Endothelial cell of umbilical vein (primary cell): Measurements from ENCODE around the gene PRDX1. TPM values are rescaled to one million over a fixed set of nuclear protein-coding genes. Genes with fewer than 3 reads are reported as not detected.

ENCODE experiments used
- BruUV-seq: library from RNA; stranded (reverse); fragments of 400-500 nt; replicated peaks from 2 replicates; lab custom pipeline; 2021; lab: Mats Ljungman, UMichigan
- CTCF ChIA-PET: fragments of 300-600, 350-600 bp; sonication (Branson Sonifier 250); formaldehyde crosslinking; loops from one replicate; lab custom pipeline; 2021; ENCODE audit warnings: antibody characterized with exemption, inconsistent platforms; lab: Charles Lee
- POLR2A ChIA-PET: fragments of 300-600, 350-600 bp; sonication (Branson Sonifier 250); formaldehyde crosslinking; loops from one replicate; lab custom pipeline; 2021; ENCODE audit warnings: antibody characterized with exemption, inconsistent platforms; lab: Charles Lee
- DNase-seq: peaks from one replicate; pipeline ENCODE4 v3.0.0-alpha.2; 2011; ENCODE audit warnings: low read depth, low spot score
- FAIRE-seq: peaks from 2 replicates; lab custom pipeline; 2011; peaks lifted over from hg19 to GRCh38; lab: Jason Lieb, UNC
- H2AFZ ChIP-seq: 2 replicates; pipeline ENCODE4 v1.6.0; 2012; ENCODE audit warnings: low read depth, low read length, control low read depth, inconsistent platforms
- H3K27ac ChIP-seq: 2 replicates; pipeline ENCODE4 v1.5.1; 2011; ENCODE audit warnings: low read depth, mild to moderate bottlenecking, control low read depth, low read length, moderate library complexity; ENCODE audit not compliant: insufficient read depth
- H3K27me3 ChIP-seq, 2 experiments: 2 replicates each; pipeline versions ENCODE4 v1.6.0 to v1.6.1; 2011; ENCODE audit warnings: low read length in 2 of 2, mixed read lengths in 1 of 2; ENCODE audit not compliant: control insufficient read depth in 2 of 2, insufficient read depth in 2 of 2
- H3K36me3 ChIP-seq, 2 experiments: 2 replicates in 1 of 2; 3 replicates in 1 of 2; pipeline ENCODE4 v1.5.1; 2011; ENCODE audit warnings: low read length in 2 of 2, mild to moderate bottlenecking in 1 of 2, moderate library complexity in 1 of 2; ENCODE audit not compliant: control insufficient read depth in 2 of 2, insufficient read depth in 2 of 2; ENCODE audit errors: extremely low read depth in 1 of 2
- H3K4me1 ChIP-seq: 3 replicates; pipeline ENCODE4 v1.5.1; 2011; ENCODE audit warnings: mild to moderate bottlenecking, low read length; ENCODE audit not compliant: control insufficient read depth, insufficient read depth; ENCODE audit errors: extremely low read depth
- H3K4me2 ChIP-seq: 2 replicates; pipeline ENCODE4 v1.6.1; 2011; ENCODE audit warnings: low read length, control low read depth, mixed read lengths; ENCODE audit not compliant: insufficient read depth
- H3K4me3 ChIP-seq, 3 experiments: fragments of 200-600 bp in 1 of 3; sonication (generic), shearing (Covaris generic) in 1 of 3; replicated peaks in 1 of 3; 2 replicates each; pipeline ENCODE4 v1.5.1; 2011 to 2016; ENCODE audit warnings: control low read depth in 3 of 3, low read length in 3 of 3, mild to moderate bottlenecking in 2 of 3, inconsistent platforms in 1 of 3, low read depth in 1 of 3, moderate library complexity in 1 of 3; ENCODE audit not compliant: insufficient read depth in 1 of 3
- H3K79me2 ChIP-seq: 2 replicates; pipeline ENCODE4 v1.6.0; 2012; ENCODE audit warnings: low read length, inconsistent platforms; ENCODE audit not compliant: control insufficient read depth, insufficient read depth
- H3K9ac ChIP-seq: replicated peaks from 2 replicates; pipeline ENCODE3; 2011; ENCODE audit warnings: low read length, control low read depth; ENCODE audit not compliant: insufficient read depth; ENCODE audit errors: extremely low read depth
- H3K9me1 ChIP-seq: replicated peaks from 3 replicates; pipeline ENCODE4 v1.6.0; 2011; ENCODE audit warnings: mild to moderate bottlenecking, low read length; ENCODE audit not compliant: control insufficient read depth, insufficient read depth; ENCODE audit errors: extremely low read depth
- H3K9me3 ChIP-seq: replicated peaks from 2 replicates; pipeline ENCODE4 v1.5.1; 2012; ENCODE audit warnings: low read length, inconsistent platforms; ENCODE audit not compliant: control insufficient read depth, insufficient read depth
- H4K20me1 ChIP-seq: replicated peaks from 2 replicates; pipeline ENCODE3; 2011; ENCODE audit warnings: mild to moderate bottlenecking, low read length; ENCODE audit not compliant: control insufficient read depth, insufficient read depth; ENCODE audit errors: extremely low read depth
- EZH2 ChIP-seq: IDR thresholded peaks from 2 replicates; pipeline ENCODE4 v1.6.1; 2012; ENCODE audit warnings: borderline replicate concordance, low read depth, mild to moderate bottlenecking, moderate library complexity, low read length, inconsistent platforms; ENCODE audit not compliant: severe bottlenecking
- FOS ChIP-seq: IDR thresholded peaks from 2 replicates; pipeline ENCODE4 v1.6.1; 2011; ENCODE audit warnings: mild to moderate bottlenecking, low read length, moderate library complexity, borderline replicate concordance; ENCODE audit not compliant: insufficient read depth
- GATA2 ChIP-seq: IDR thresholded peaks from 2 replicates; pipeline ENCODE4 v1.7.0; 2011; ENCODE audit warnings: low read depth, mild to moderate bottlenecking, moderate library complexity, mixed read lengths, low read length; ENCODE audit not compliant: insufficient read length, insufficient read depth
- JUN ChIP-seq: IDR thresholded peaks from 2 replicates; pipeline ENCODE4 v1.6.1; 2011; ENCODE audit warnings: borderline replicate concordance, low read depth; ENCODE audit not compliant: insufficient read length, insufficient read depth
- MYC ChIP-seq: IDR thresholded peaks from one replicate; pipeline ENCODE4 v1.6.1; 2011; ENCODE audit warnings: mild to moderate bottlenecking, low read depth, low read length
- POLR2A ChIP-seq: IDR thresholded peaks from 2 replicates; pipeline ENCODE4 v1.6.1; 2012; ENCODE audit warnings: low read depth, mild to moderate bottlenecking, control low read depth, low read length
- POLR2AphosphoS5 ChIP-seq: IDR thresholded peaks from 2 replicates; pipeline ENCODE4 v1.6.1; 2012; ENCODE audit warnings: low read depth, mild to moderate bottlenecking, control low read depth, low read length, moderate library complexity; ENCODE audit not compliant: insufficient read depth
- dilution Hi-C: fragments of 300-500 bp; cut with MboI; formaldehyde crosslinking; loops from one replicate; pipeline ENCODE4 v1.15.0; 2019; ENCODE audit warnings: low sequenced_read_pairs; ENCODE audit not compliant: extremely low pct_ligation_motif_present
- intact Hi-C: fragments of 100-400 bp; cut with micrococcal nuclease; formaldehyde crosslinking; loops from one replicate; pipeline ENCODE4 v1.10.0; 2022
- polyA plus RNA-seq, 4 experiments: library from polyadenylated mRNA; depleted of rRNA in 3 of 4; stranded (reverse) in 3 of 4; unstranded in 1 of 4; fragments of >200 nt; gene quantifications; 2 replicates each; pipeline versions ENCODE4 v1.2.1 to v1.2.3, GENCODE V29; 2011 to 2012; ENCODE audit warnings: missing spikeins in 1 of 4
- total RNA-seq: library from RNA; stranded (reverse); gene quantifications from 2 replicates; pipeline ENCODE4 v1.2.3, GENCODE V29; 2021
- TF ChIP-seq, protein P1 (sequence below), 2 donors: IDR thresholded peaks; 1 replicate in 1 of 2; 2 replicates in 1 of 2; pipeline ENCODE4 v1.5.1; 2011; ENCODE audit warnings: low read length in 2 of 2, mild to moderate bottlenecking in 2 of 2, moderate library complexity in 2 of 2, control low read depth in 1 of 2, inconsistent platforms in 1 of 2, low read depth in 1 of 2; ENCODE audit not compliant: insufficient read depth in 1 of 2; ENCODE audit errors: extremely low read depth in 1 of 2
- TF ChIP-seq, protein P2 (sequence below): IDR thresholded peaks from 2 replicates; pipeline ENCODE4 v1.6.1; 2011; ENCODE audit not compliant: insufficient read depth, insufficient read length

PRDX1 gene
- total and polyA plus RNA-seq, 2 donors (not counting 3 experiments of a cell fraction or from before 2014, with no cell fraction given), result 622 to 685 TPM

DNA sequence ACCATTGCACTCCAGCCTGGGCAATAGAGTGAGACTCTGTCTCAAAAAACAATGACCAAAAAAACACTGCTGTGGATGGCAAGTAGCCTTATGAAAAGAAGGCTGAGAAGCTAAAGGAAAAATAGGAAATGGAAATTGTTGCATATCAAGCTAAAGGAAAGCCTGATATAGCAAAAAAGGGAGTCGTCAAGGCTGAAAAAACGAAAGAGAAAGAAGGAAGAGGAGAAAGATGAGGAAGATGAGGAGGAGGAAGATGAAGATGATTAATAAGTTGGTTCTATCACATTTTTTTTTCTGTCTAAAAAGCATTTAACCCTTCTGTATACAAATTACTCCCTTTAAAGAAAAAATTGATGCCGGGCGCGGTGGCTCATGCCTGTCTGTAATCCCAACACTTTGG is 10.2 kb upstream of the PRDX1 start:
- no peak overlapping the region for H3K4me2 ChIP-seq
- H3K79me2 ChIP-seq, result no peaks in the 10 kb centered on the region
- CTCF ChIA-PET, result interaction anchor here (1.1 kb wide), 1 partner anchor 13 kb away, joined by 3 read pairs; no protein-coding TSS in a partner anchor
- BruUV-seq, result no TSS peak
- no peak overlapping the region for H3K9ac ChIP-seq
- no peak overlapping the region for H3K4me3 ChIP-seq
- no peaks in the 10 kb centered on the region for H3K36me3 ChIP-seq
- no peaks in the 10 kb centered on the region for H3K9me1 ChIP-seq
- DNase-seq (no peak), FAIRE-seq (peak; percentile 8)
- H3K27ac ChIP-seq, result no peak overlapping the region
- POLR2A ChIA-PET, result interaction anchor here (0.6 kb wide), 1 partner anchor 12 kb away, joined by 4 read pairs; no protein-coding TSS in a partner anchor
- intact Hi-C loops, result no loop called here
- H2AFZ ChIP-seq, result no peak overlapping the region
- no peaks in the 10 kb centered on the region for H3K9me3 ChIP-seq
- H4K20me1 ChIP-seq, result no peaks in the 10 kb centered on the region
- H3K4me1 ChIP-seq, result no peaks in the 10 kb centered on the region
- no peaks in the 10 kb centered on the region for H3K27me3 ChIP-seq
- dilution Hi-C loops, result no loop called here
- TF ChIP-seq GATA2 (no peak), EZH2 (no peak), FOS (no peak), POLR2A (no peak), POLR2AphosphoS5 (no peak), MYC (no peak), JUN (no peak)
- TF ChIP-seq, protein P1, sequence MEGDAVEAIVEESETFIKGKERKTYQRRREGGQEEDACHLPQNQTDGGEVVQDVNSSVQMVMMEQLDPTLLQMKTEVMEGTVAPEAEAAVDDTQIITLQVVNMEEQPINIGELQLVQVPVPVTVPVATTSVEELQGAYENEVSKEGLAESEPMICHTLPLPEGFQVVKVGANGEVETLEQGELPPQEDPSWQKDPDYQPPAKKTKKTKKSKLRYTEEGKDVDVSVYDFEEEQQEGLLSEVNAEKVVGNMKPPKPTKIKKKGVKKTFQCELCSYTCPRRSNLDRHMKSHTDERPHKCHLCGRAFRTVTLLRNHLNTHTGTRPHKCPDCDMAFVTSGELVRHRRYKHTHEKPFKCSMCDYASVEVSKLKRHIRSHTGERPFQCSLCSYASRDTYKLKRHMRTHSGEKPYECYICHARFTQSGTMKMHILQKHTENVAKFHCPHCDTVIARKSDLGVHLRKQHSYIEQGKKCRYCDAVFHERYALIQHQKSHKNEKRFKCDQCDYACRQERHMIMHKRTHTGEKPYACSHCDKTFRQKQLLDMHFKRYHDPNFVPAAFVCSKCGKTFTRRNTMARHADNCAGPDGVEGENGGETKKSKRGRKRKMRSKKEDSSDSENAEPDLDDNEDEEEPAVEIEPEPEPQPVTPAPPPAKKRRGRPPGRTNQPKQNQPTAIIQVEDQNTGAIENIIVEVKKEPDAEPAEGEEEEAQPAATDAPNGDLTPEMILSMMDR (IDR thresholded peaks at IDR 0.05; ENCODE audit: extremely low read depth in 1 of 2, insufficient read depth in 1 of 2, low read depth in 1 of 2, low read length in 2 of 2), result no peak
- TF ChIP-seq, protein P2, sequence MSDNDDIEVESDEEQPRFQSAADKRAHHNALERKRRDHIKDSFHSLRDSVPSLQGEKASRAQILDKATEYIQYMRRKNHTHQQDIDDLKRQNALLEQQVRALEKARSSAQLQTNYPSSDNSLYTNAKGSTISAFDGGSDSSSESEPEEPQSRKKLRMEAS, result no peak
